B cell (primary cell): ENCODE data around the gene SHMT1.

Experiments
- EZH2 ChIP-seq: IDR thresholded peaks from 2 replicates; pipeline ENCODE4 v1.6.1; 2012; ENCODE audit warnings: borderline replicate concordance, low read depth, mild to moderate bottlenecking, moderate library complexity, low read length; ENCODE audit not compliant: insufficient read depth, poor library complexity, severe bottlenecking
- TF ChIP-seq, protein P1 (sequence below): fragments of 200-600 bp; IDR thresholded peaks from one replicate; pipeline ENCODE4 v1.8.0; 2022; ENCODE audit warnings: antibody characterized with exemption, mild to moderate bottlenecking

DNA sequence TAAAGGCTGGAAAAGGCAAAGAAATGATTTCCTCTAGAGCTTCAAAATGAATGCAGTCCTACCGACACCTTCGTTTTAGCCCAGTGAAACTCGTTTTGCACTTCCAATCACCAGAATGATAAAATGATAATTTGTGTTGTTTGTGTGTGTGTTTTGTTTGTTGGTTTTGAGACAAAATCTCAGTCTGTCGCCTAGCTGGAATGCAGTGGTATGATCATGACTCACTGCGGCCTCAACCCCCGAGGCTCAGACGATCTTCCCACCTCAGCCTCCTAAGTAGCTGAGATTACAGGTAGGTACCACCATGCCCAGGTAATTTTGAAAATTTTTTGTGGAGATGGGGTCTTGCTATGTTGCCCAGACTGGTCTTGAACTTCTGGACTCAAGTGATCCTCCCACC, 10.9 kb upstream of the SHMT1 start:
- TF ChIP-seq, protein P1, sequence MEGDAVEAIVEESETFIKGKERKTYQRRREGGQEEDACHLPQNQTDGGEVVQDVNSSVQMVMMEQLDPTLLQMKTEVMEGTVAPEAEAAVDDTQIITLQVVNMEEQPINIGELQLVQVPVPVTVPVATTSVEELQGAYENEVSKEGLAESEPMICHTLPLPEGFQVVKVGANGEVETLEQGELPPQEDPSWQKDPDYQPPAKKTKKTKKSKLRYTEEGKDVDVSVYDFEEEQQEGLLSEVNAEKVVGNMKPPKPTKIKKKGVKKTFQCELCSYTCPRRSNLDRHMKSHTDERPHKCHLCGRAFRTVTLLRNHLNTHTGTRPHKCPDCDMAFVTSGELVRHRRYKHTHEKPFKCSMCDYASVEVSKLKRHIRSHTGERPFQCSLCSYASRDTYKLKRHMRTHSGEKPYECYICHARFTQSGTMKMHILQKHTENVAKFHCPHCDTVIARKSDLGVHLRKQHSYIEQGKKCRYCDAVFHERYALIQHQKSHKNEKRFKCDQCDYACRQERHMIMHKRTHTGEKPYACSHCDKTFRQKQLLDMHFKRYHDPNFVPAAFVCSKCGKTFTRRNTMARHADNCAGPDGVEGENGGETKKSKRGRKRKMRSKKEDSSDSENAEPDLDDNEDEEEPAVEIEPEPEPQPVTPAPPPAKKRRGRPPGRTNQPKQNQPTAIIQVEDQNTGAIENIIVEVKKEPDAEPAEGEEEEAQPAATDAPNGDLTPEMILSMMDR, result no peak
- TF ChIP-seq EZH2, result no peak
